GM20000 (cell line): ENCODE measurements around the gene GLG1.

Experiments used
- DNase-seq: peaks from one replicate; pipeline ENCODE4 v3.0.0; 2012; ENCODE audit warnings: low spot score
- TF ChIP-seq, protein P1 (sequence below): IDR thresholded peaks from 2 replicates; pipeline ENCODE4 v1.5.1; 2012; ENCODE audit warnings: mild to moderate bottlenecking, control low read depth; ENCODE audit errors: extremely low read depth, missing control alignments

The GLG1 gene

DNA sequence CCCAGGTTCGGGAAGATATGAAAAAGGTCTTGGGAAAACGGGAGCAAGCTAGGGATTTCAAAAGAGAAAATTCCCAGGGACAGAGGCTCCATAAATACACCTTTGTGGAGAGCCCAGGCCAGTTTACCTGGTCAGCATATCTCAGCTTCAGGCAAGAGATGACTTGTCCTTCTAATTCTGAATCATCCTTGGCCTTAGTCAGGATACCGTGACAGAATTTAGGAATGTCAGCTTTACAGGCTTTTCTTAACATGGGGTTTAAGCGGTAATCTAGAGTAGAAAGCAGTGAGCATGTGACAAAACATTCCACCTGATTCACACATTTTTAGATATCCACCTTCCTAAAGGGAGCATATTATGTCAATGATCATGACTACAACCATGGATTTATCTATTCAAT lies 144.6 kb downstream of the GLG1 start:
- no peak for DNase-seq
- TF ChIP-seq, protein P1, sequence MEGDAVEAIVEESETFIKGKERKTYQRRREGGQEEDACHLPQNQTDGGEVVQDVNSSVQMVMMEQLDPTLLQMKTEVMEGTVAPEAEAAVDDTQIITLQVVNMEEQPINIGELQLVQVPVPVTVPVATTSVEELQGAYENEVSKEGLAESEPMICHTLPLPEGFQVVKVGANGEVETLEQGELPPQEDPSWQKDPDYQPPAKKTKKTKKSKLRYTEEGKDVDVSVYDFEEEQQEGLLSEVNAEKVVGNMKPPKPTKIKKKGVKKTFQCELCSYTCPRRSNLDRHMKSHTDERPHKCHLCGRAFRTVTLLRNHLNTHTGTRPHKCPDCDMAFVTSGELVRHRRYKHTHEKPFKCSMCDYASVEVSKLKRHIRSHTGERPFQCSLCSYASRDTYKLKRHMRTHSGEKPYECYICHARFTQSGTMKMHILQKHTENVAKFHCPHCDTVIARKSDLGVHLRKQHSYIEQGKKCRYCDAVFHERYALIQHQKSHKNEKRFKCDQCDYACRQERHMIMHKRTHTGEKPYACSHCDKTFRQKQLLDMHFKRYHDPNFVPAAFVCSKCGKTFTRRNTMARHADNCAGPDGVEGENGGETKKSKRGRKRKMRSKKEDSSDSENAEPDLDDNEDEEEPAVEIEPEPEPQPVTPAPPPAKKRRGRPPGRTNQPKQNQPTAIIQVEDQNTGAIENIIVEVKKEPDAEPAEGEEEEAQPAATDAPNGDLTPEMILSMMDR, result no peak

DNA sequence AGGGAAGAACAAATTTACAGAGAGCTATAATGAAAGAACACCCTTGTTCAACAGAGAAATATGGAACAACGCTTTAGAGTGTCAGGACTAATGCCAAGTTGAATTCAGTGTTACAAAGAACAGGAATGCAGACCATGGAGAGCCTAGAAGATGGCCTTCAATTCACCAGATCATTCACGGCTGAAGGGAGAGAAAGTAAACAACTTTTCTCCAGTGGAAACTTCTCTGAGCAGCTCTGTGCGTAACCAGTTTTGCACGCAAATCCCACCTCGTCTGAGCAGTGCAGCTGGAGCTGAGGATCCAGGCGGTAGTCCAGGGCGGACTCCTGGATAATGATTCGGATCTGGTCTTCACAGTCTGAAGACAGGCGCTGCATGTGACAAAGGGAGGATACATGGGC lies 145.1 kb downstream of the GLG1 start:
- TF ChIP-seq, protein P1, result no peak
- DNase-seq, result no peak

DNA sequence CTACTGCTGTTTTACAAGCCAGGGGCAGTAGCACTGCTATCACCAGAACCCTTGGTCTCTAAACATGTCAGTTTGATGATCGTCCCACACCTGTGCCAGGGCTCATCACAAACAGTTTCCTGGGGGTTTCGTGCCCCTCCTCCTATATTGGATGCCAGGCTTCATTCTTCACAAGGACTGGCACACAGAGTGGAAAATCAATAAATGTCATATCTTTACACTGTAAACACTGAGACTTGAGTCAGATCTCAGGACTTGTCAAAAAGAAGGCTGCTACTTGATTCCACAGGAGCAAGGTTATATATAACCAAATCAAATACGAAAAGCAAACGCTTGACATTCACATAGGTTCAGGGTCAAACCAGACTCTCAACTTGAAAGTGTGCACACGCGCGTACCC lies 146.4 kb downstream of the GLG1 start:
- TF ChIP-seq, protein P1, result no peak
- DNase-seq, result no peak

DNA sequence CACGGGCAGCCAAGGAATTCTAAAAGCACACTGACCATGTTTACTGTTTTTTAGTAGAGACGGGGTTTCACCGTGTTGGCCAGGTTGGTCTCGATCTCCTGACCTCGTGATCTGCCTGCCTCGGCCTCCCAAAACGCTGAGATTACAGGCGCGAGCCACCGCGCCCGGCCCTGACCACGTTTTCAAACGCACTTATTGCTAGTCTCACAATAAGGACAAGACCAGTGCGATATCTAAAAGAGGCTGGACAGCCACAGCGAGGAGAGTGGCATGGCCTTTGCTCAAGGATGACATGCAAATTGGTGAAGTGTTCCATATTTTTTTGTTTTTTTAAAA lies 150.7 kb downstream of the GLG1 start:
- TF ChIP-seq, protein P1, result no peak
- DNase-seq, result no peak

DNA sequence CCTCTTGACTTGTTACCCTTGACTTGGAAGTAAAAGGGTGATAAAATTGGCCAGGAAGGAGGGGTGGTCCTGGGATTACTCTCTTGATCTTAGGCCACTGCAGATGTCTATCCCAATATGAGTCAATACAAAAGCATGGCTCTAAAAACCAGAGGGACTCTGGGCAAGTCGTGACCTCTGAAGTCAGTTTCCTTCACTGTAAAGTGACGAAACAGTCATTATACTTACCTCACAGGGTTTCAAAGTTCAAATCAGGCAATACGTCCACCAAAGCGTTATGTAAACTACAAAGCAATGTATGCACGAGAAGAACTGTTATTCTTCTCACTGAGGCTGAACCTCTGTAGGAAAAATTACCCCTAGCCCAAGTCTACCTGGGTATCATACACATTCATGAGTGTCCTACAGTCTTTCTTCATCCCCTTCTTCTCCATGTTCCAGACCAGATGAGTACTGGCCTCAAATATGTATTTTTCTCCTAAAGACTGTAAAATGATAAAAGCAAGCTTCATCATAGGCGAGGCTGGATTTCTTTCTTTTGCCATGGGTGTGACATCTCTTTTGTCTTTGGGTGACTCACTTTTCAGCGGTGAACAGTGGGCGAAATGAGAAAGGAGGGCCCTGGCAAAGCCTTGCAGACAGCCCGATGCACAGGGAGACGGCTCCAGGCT lies 151.2 kb downstream of the GLG1 start:
- DNase-seq, result no peak

DNA sequence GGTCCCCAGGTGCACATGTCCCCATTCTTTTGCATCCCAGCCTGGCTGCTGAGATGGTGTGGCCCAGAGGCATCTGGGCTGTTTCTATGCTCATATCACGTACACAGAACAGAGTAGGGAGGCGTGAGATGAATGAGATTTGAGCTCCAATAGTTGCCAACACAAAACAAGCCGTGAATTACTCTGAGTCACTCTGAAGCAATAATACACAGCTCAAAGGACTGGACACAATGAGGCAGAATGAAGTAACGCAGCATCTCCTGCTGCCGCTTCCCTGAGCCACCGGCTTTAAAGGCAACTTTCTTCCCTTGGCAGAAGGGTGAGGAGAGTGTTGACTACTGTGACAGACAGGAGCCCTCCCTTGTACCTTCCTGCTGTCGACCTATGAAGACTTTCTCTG lies 151.7 kb downstream of the GLG1 start:
- no peak for DNase-seq
- TF ChIP-seq, protein P1, result no peak

More for the DNA sequence above, 151.2 kb downstream of the GLG1 start:
- TF ChIP-seq, protein P1, result no peak

DNA sequence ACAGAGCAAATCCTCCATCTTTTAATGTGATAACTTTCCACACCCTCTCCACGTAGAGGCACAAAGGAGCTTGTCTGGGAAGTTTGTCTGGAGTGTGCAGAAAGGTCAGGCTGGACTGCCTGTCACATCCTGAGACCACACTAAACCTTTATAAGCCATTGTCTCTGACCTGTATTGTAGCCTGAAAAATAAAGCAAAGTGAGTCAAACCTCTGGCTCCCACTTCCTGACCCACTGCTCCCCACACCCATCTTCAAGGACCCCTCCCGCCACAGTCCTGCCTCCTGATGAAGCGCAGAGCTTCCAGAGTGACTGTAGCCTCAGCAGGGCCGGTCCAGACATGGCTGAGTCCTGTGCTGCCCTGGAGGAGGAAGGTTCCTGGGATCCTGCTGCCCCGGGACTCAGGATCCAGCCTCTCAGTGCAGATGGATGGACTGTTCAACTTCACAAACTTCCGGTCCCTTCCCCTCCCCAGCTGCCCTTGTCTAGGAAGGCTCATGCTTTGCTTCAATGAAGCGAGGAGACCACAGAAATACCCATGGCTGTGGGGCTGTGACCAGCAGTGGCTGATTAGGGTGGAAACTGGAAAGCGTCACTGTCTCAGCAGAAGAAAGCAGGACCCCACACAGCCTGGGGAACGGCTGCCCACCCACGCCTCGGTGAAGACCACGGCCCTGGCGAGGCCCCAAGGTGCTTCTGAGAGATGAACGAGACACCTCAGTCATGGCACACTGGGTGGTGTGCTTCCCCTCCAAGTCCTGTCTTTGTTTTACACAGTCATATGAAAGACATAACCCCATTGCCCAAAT lies 154.8 kb downstream of the GLG1 start:
- DNase-seq, result peak; percentile 41
- TF ChIP-seq, protein P1, result no peak
